Upper lobe of left lung (tissue), 6 donors: ENCODE data around the gene NPPC. TPM values are rescaled to one million over a fixed set of nuclear protein-coding genes. Genes with fewer than 3 reads are reported as not detected.

ENCODE experiments used
- ATAC-seq, 2 donors: fragments of 200-7000 bp; cut with Tn5 transposase; one replicate each; pipeline ENCODE4 v1.9.1; 2022; ENCODE audit warnings: mild to moderate bottlenecking in 2 of 2, moderate library complexity in 2 of 2; ENCODE audit not compliant: low FRiP score in 2 of 2
- DNase-seq, 2 donors: peaks; one replicate each; pipeline ENCODE4 v3.0.0-alpha.2; 2019 to 2020
- H3K27ac ChIP-seq, 4 donors: fragments of 200-600 bp; sonication (generic); one replicate each; pipeline ENCODE4 v1.5.1; 2016 to 2019
- H3K27me3 ChIP-seq, 4 donors: fragments of 200-600 bp; sonication (generic); one replicate each; pipeline ENCODE4 v1.5.1; 2017 to 2019
- H3K36me3 ChIP-seq, 4 donors: fragments of 200-600 bp; sonication (generic); one replicate each; pipeline ENCODE4 v1.5.1; 2016 to 2019
- H3K4me1 ChIP-seq, 4 donors: fragments of 200-600 bp; sonication (generic); one replicate each; pipeline ENCODE4 v1.5.1; 2018 to 2019
- H3K4me3 ChIP-seq, 4 donors: fragments of 200-600 bp; sonication (generic); one replicate each; pipeline ENCODE4 v1.5.1; 2017 to 2019; ENCODE audit warnings: mild to moderate bottlenecking in 2 of 4, moderate library complexity in 1 of 4
- H3K9me3 ChIP-seq, 4 donors: fragments of 200-600 bp; sonication (generic); one replicate each; pipeline ENCODE4 v1.5.1; 2018 to 2019
- EP300 ChIP-seq, 4 donors: sonication (generic); formaldehyde crosslinking; IDR thresholded peaks; one replicate each; pipeline ENCODE4 v1.5.1; 2017; ENCODE audit warnings: antibody characterized with exemption in 4 of 4, control low read depth in 2 of 4
- POLR2A ChIP-seq, 4 donors: fragments of 450-650 bp; IDR thresholded peaks; one replicate each; pipeline ENCODE4 v1.5.1; 2016 to 2017; ENCODE audit warnings: antibody characterized with exemption in 4 of 4, mild to moderate bottlenecking in 2 of 4
- POLR2AphosphoS5 ChIP-seq, 2 donors: sonication (generic); formaldehyde crosslinking; IDR thresholded peaks; one replicate each; pipeline ENCODE4 v1.5.1; 2017; ENCODE audit warnings: antibody characterized with exemption in 2 of 2
- WGBS, 2 donors: methylation state at CpG; one replicate each; pipeline ENCODE4 v1.1.5; 2017 to 2018; 5-methylcytosine and 5-hydroxymethylcytosine counted together
- small RNA-seq, 4 donors: library from RNA; depleted of rRNA; stranded (forward); fragments of <200 nt; gene quantifications; one replicate each; pipeline ENCODE3, GENCODE V24; 2016
- total RNA-seq, 6 donors: library from RNA; depleted of rRNA in 4 of 6; stranded (reverse); fragments of >200 nt in 4 of 6; gene quantifications; one replicate each; pipeline versions ENCODE4 v1.1.0 to v1.2.1, GENCODE V29; 2016 to 2021
- TF ChIP-seq, protein P1 (sequence below), 6 experiments: fragments of 450-650 bp in 4 of 6; fragments of 200-600 bp in 2 of 6; sonication (generic) in 2 of 6; IDR thresholded peaks; one replicate each; pipeline ENCODE4 v1.5.1; 2016 to 2019; ENCODE audit warnings: antibody characterized with exemption in 6 of 6
- donor health status: DM: no; HTN: no; CAD: no; lungs with moderate emphysema.
- donor health status: DM: no; HTN: yes; CAD: no; lungs with severe emphysema.

NPPC gene
- total RNA-seq, 6 donors from 2014 or later, result not detected

- Histone ChIP-seq H3K27me3 (peaks cover 0 to 2% (median 0%) of the 10 kb centered on the region in 4 donors), H3K27ac (no peak overlapping the region), H3K4me3 (no peak overlapping the region), H3K9me3 (no peaks in the 10 kb centered on the region), H3K4me1 (no peaks in the 10 kb centered on the region), H3K36me3 (no peaks in the 10 kb centered on the region)
- ATAC-seq (no peak), DNase-seq (no peak)
- 57 to 69% methylated on average over 1 of the region's 1 CpG for WGBS, 2 donors
- TF ChIP-seq POLR2A (IDR thresholded peaks at IDR 0.05) (no peak), POLR2AphosphoS5 (IDR thresholded peaks at IDR 0.05) (no peak), EP300 (IDR thresholded peaks at IDR 0.05) (no peak)
- TF ChIP-seq, protein P1, sequence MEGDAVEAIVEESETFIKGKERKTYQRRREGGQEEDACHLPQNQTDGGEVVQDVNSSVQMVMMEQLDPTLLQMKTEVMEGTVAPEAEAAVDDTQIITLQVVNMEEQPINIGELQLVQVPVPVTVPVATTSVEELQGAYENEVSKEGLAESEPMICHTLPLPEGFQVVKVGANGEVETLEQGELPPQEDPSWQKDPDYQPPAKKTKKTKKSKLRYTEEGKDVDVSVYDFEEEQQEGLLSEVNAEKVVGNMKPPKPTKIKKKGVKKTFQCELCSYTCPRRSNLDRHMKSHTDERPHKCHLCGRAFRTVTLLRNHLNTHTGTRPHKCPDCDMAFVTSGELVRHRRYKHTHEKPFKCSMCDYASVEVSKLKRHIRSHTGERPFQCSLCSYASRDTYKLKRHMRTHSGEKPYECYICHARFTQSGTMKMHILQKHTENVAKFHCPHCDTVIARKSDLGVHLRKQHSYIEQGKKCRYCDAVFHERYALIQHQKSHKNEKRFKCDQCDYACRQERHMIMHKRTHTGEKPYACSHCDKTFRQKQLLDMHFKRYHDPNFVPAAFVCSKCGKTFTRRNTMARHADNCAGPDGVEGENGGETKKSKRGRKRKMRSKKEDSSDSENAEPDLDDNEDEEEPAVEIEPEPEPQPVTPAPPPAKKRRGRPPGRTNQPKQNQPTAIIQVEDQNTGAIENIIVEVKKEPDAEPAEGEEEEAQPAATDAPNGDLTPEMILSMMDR (IDR thresholded peaks at IDR 0.05), result no peak
Observed at GRCh38 chr2:231874944-231875343, 51.3 kb downstream of the NPPC start.

Small RNA genes lying within 50 kb of the gene (small RNA-seq; reads per million reads assigned to genes)
- 0 reads per million in 4 donors for gene MIR1471

Other genes with a start within 250 kb of the NPPC start
- 100 to 1,000 TPM; 344 to 896 (median 663) TPM for gene PTMA, start 217.9 kb downstream of the NPPC start, total RNA-seq
- 10 to 100 TPM; 10.5 to 22.8 (median 17.4) TPM for gene PDE6D, start 145.1 kb downstream of the NPPC start, total RNA-seq
- 10 to 100 TPM; 23.1 to 91.1 (median 28.2) TPM for gene COPS7B, start 140.0 kb downstream of the NPPC start, total RNA-seq
- gene DIS3L2, start 35.3 kb upstream of the NPPC start, total RNA-seq, result 10 to 100 TPM; 31.2 to 98.5 (median 50.3) TPM